Psoas muscle (tissue), 8 donors: ENCODE results near the gene PLEKHH2. TPM values are rescaled to one million over a fixed set of nuclear protein-coding genes. Genes with fewer than 3 reads are reported as not detected.

ENCODE experiments used
- ATAC-seq, 4 donors: fragments of 200-7000 bp; cut with Tn5 transposase; one replicate each; pipeline ENCODE4 v1.9.1; 2020; ENCODE audit warnings: moderate library complexity in 3 of 4, mild to moderate bottlenecking in 2 of 4
- DNase-seq, 2 donors: peaks; one replicate each; pipeline ENCODE4 v3.0.0-alpha.2; 2020
- H3K27ac ChIP-seq: fragments of 200-600 bp; one replicate; pipeline ENCODE4 v1.8.0; 2022
- H3K27me3 ChIP-seq, 3 donors: fragments of 200-600 bp in 1 of 3; one replicate each; pipeline versions ENCODE4 v1.6.1 to v1.8.0; 2013 to 2022; ENCODE audit warnings: low read length in 2 of 3, mild to moderate bottlenecking in 2 of 3, moderate library complexity in 1 of 3; ENCODE audit not compliant: insufficient read depth in 3 of 3
- H3K36me3 ChIP-seq, 2 donors: fragments of 200-600 bp in 1 of 2; one replicate each; pipeline versions ENCODE4 v1.6.1 to v1.8.0; 2013 to 2022; ENCODE audit warnings: low read depth in 1 of 2, mild to moderate bottlenecking in 1 of 2, moderate library complexity in 1 of 2; ENCODE audit not compliant: insufficient read depth in 1 of 2
- H3K4me1 ChIP-seq: fragments of 200-600 bp; one replicate; pipeline ENCODE4 v1.8.0; 2022
- H3K4me3 ChIP-seq: fragments of 200-600 bp; one replicate; pipeline ENCODE4 v1.8.0; 2022; ENCODE audit warnings: mild to moderate bottlenecking
- H3K9me3 ChIP-seq: fragments of 200-600 bp; one replicate; pipeline ENCODE4 v1.8.0; 2022
- CTCF ChIP-seq: fragments of 200-600 bp; IDR thresholded peaks from one replicate; pipeline ENCODE4 v1.8.0; 2022; ENCODE audit warnings: antibody characterized with exemption
- WGBS, 3 donors: extraction: QIAGEN DNeasy Blood & Tissue Kit; methylation state at CpG; one replicate each; pipeline versions ENCODE4 v1.1.6 to v1.1.7; 2013; 5-methylcytosine and 5-hydroxymethylcytosine counted together
- intact Hi-C, 2 donors: fragments of 100-400 bp; cut with DNase I; formaldehyde crosslinking; loops; one replicate each; pipeline versions ENCODE4 v1.11.0 to v1.14.2; 2022
- polyA plus RNA-seq, 3 donors: library from polyadenylated mRNA; stranded (reverse); fragments of 200-250 nt; gene quantifications; one replicate each; pipeline ENCODE4 v1.2.3, GENCODE V29; 2013
- total RNA-seq, 4 donors: library from RNA; stranded (reverse); fragmentation: NEBNext Ultra II Directional in 2 of 4; extraction: Animal tissue kit (Norgen Biotek cat#: 25700) in 2 of 4; gene quantifications; one replicate each; pipeline versions ENCODE4 v1.2.1 to v1.2.4, GENCODE V29; 2021 to 2023
- donor health status: healthy with polysubstance abuse.
- donor health status: DM: no; HTN: no; CAD: no; lungs with moderate emphysema.
- donor health status: Bipolar disorder and iron deficiency.
- donor health status: healthy.
- donor health status: DM: yes; HTN: yes; CAD: no.
- donor health status: DM: no; HTN: no; CAD: no.
- donor health status: DM: no; HTN: no; CAD: no.
- donor health status: DM: yes; HTN: yes; CAD: no.

The PLEKHH2 gene
- total and polyA plus RNA-seq, 7 donors = 0.14 to 2.2 (median 0.38) TPM

- Histone ChIP-seq H3K36me3 (no peaks in the 10 kb centered on the region), H3K4me3 (no peak overlapping the region), H3K27ac (no peak overlapping the region), H3K9me3 (no peaks in the 10 kb centered on the region), H3K27me3 (no peaks in the 10 kb centered on the region), H3K4me1 (no peaks in the 10 kb centered on the region)
- TF ChIP-seq CTCF = no peak
- intact Hi-C loops = no loop called here
- ATAC-seq = no peak
- DNase-seq = no peak
Observed at GRCh38 chr2:43710866-43711265, 73.8 kb downstream of the PLEKHH2 start.

GRCh38 chr2:43714164-43714563 lies 77.1 kb downstream of the PLEKHH2 start:
- no peaks in the 10 kb centered on the region for H3K36me3 ChIP-seq
- no peak for ATAC-seq
- no peak for TF ChIP-seq CTCF
- H3K9me3 ChIP-seq = no peaks in the 10 kb centered on the region
- H3K27me3 ChIP-seq = no peaks in the 10 kb centered on the region
- no peak overlapping the region for H3K4me3 ChIP-seq
- no peaks in the 10 kb centered on the region for H3K4me1 ChIP-seq
- DNase-seq = no peak
- WGBS, 3 donors = 35 to 40% (median 37%) methylated on average over 2 of the region's 2 CpGs
- intact Hi-C loops = no loop called here
- H3K27ac ChIP-seq = no peak overlapping the region

- no peak for TF ChIP-seq CTCF
- Histone ChIP-seq H3K9me3 (no peaks in the 10 kb centered on the region), H3K36me3 (no peaks in the 10 kb centered on the region), H3K4me3 (no peak overlapping the region), H3K4me1 (no peaks in the 10 kb centered on the region), H3K27ac (no peak overlapping the region), H3K27me3 (no peaks in the 10 kb centered on the region)
- ATAC-seq (no peak), DNase-seq (no peak)
- 77 to 80% (median 78%) methylated on average over 4 of the region's 4 CpGs for WGBS, 3 donors
- intact Hi-C loops = no loop called here
Observed at GRCh38 chr2:43715300-43716098, 78.4 kb downstream of the PLEKHH2 start.

- intact Hi-C loops = no loop called here
- ATAC-seq (no peak), DNase-seq (no peak)
- no peak for TF ChIP-seq CTCF
- H3K27ac ChIP-seq = no peak overlapping the region
- H3K4me3 ChIP-seq = no peak overlapping the region
- H3K4me1 ChIP-seq = no peaks in the 10 kb centered on the region
- no peaks in the 10 kb centered on the region for H3K36me3 ChIP-seq
- H3K9me3 ChIP-seq = no peaks in the 10 kb centered on the region
- H3K27me3 ChIP-seq = no peaks in the 10 kb centered on the region
Observed at GRCh38 chr2:43717322-43717721, 80.3 kb downstream of the PLEKHH2 start.
